Panc1 (cell line): ENCODE data around the gene PIGW. TPM values are rescaled to one million over a fixed set of nuclear protein-coding genes. Genes with fewer than 3 reads are reported as not detected.

Experiments used
- ATAC-seq: fragments of 200-7000 bp; cut with Tn5 transposase; 2 replicates; pipeline ENCODE4 v1.9.1; 2020; ENCODE audit warnings: mild to moderate bottlenecking, moderate library complexity
- BruUV-seq: library from RNA; stranded (reverse); fragments of 400-500 nt; replicated peaks from 2 replicates; lab custom pipeline; 2021; lab: Mats Ljungman, UMichigan
- CTCF ChIA-PET: fragments of 300-600 bp; sonication (Branson Sonifier 250); formaldehyde crosslinking; loops from one replicate; lab custom pipeline; 2022; ENCODE audit warnings: antibody characterized with exemption; lab: Charles Lee
- POLR2A ChIA-PET: fragments of 300-600 bp; sonication (Branson Sonifier 250); formaldehyde crosslinking; loops from one replicate; lab custom pipeline; 2022; ENCODE audit warnings: antibody characterized with exemption; lab: Charles Lee
- DNase-seq: peaks from one replicate; pipeline ENCODE4 v3.0.0-alpha.2; 2010; ENCODE audit warnings: low read depth, low spot score
- H3K27ac ChIP-seq: 2 replicates; pipeline ENCODE4 v1.5.1; 2011; ENCODE audit warnings: mild to moderate bottlenecking, low read length, inconsistent platforms
- H3K27me3 ChIP-seq: fragments of 200-500 bp; sonication (Bioruptor generic); 2 replicates; pipeline ENCODE4 v1.6.0; 2014; ENCODE audit warnings: low read length, inconsistent platforms; ENCODE audit not compliant: control insufficient read depth, insufficient read depth
- H3K36me3 ChIP-seq: fragments of 200-500 bp; sonication (Bioruptor generic); 2 replicates; pipeline ENCODE4 v1.5.1; 2014; ENCODE audit warnings: inconsistent platforms, mild to moderate bottlenecking, low read length, moderate library complexity; ENCODE audit not compliant: control insufficient read depth, insufficient read depth
- H3K4me1 ChIP-seq: 2 replicates; pipeline ENCODE4 v1.5.1; 2011; ENCODE audit warnings: inconsistent platforms, mild to moderate bottlenecking, low read length, moderate library complexity; ENCODE audit not compliant: control insufficient read depth, insufficient read depth
- H3K4me3 ChIP-seq, 2 experiments: 2 replicates each; pipeline ENCODE4 v1.5.1; 2011 to 2012; ENCODE audit warnings: low read depth in 2 of 2, low read length in 2 of 2, mild to moderate bottlenecking in 2 of 2, inconsistent platforms in 1 of 2, moderate library complexity in 1 of 2
- H3K9me3 ChIP-seq: fragments of 200-500 bp; sonication (Bioruptor generic); 2 replicates; pipeline ENCODE4 v1.5.1; 2014; ENCODE audit warnings: low read depth, mild to moderate bottlenecking, inconsistent platforms, low read length, moderate library complexity; ENCODE audit not compliant: control insufficient read depth, insufficient read depth
- POLR2AphosphoS5 ChIP-seq: IDR thresholded peaks from 2 replicates; pipeline ENCODE4 v1.6.1; 2012; ENCODE audit warnings: mild to moderate bottlenecking, low read depth, low read length, moderate library complexity
- SIN3A ChIP-seq: IDR thresholded peaks from 2 replicates; pipeline ENCODE4 v1.6.1; 2012; ENCODE audit warnings: low read depth, mild to moderate bottlenecking, low read length, moderate library complexity, borderline replicate concordance; ENCODE audit not compliant: insufficient read depth
- TCF7L2 ChIP-seq: IDR thresholded peaks from 2 replicates; pipeline ENCODE4 v1.6.1; 2011; ENCODE audit warnings: mild to moderate bottlenecking, low read depth, low read length, inconsistent platforms
- in situ Hi-C: cut with HindIII; loops from 2 replicates; pipeline ENCODE4 v1.10.0; 2016; ENCODE audit warnings: low sequenced_read_pairs, low pct_unique_long_range_greater_than_20kb
- intact Hi-C: fragments of 100-400 bp; cut with micrococcal nuclease; formaldehyde crosslinking; loops from one replicate; pipeline ENCODE4 v1.10.0; 2022; ENCODE audit not compliant: unreplicated experiment
- total RNA-seq: library from RNA; stranded (reverse); gene quantifications from one replicate; pipeline ENCODE4 v1.2.1, GENCODE V29; 2021; ENCODE audit not compliant: unreplicated experiment
- TF ChIP-seq, protein P1 (sequence below), 2 experiments: IDR thresholded peaks; 2 replicates each; pipeline ENCODE4 v1.6.1; 2011 to 2012; ENCODE audit warnings: low read depth in 2 of 2, control low read depth in 1 of 2, low read length in 1 of 2, mild to moderate bottlenecking in 1 of 2, moderate library complexity in 1 of 2; ENCODE audit not compliant: insufficient read depth in 1 of 2
- TF ChIP-seq, protein P2 (sequence below): fragments of 450-650 bp; IDR thresholded peaks from 2 replicates; pipeline ENCODE4 v1.5.1; 2017; ENCODE audit warnings: mild to moderate bottlenecking

Gene PIGW
- total RNA-seq, 1 experiment from 2014 or later = 16.2 TPM

DNA sequence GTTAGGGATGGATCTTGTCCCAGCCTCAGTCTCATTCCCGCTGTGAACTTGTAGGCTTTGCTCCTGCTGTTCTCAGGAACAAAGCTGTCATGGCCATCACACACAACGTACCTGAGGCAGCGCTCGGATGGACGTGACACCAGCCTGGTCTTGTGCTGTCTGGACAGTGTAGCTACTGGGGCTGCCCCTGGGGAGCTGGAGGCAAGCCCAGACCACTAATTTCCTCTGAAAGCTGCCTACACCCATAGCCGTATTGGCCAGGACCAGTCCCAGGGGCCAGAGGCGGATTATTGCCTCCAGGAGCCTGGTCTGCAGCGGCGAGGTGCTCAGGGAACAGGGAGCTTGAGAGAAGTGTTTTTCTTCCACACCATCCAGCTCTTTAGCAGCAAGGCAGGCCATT lies 36.6 kb upstream of the PIGW start:
- POLR2A ChIA-PET = no interaction called here
- no peaks in the 10 kb centered on the region for H3K4me1 ChIP-seq
- DNase-seq (no peak), ATAC-seq (no peak)
- in situ Hi-C loops (no loop called here), intact Hi-C loops (no loop called here)
- H3K9me3 ChIP-seq = no peaks in the 10 kb centered on the region
- no peaks in the 10 kb centered on the region for H3K27me3 ChIP-seq
- H3K36me3 ChIP-seq = peaks cover 17% of the 10 kb centered on the region
- TF ChIP-seq, protein P1, sequence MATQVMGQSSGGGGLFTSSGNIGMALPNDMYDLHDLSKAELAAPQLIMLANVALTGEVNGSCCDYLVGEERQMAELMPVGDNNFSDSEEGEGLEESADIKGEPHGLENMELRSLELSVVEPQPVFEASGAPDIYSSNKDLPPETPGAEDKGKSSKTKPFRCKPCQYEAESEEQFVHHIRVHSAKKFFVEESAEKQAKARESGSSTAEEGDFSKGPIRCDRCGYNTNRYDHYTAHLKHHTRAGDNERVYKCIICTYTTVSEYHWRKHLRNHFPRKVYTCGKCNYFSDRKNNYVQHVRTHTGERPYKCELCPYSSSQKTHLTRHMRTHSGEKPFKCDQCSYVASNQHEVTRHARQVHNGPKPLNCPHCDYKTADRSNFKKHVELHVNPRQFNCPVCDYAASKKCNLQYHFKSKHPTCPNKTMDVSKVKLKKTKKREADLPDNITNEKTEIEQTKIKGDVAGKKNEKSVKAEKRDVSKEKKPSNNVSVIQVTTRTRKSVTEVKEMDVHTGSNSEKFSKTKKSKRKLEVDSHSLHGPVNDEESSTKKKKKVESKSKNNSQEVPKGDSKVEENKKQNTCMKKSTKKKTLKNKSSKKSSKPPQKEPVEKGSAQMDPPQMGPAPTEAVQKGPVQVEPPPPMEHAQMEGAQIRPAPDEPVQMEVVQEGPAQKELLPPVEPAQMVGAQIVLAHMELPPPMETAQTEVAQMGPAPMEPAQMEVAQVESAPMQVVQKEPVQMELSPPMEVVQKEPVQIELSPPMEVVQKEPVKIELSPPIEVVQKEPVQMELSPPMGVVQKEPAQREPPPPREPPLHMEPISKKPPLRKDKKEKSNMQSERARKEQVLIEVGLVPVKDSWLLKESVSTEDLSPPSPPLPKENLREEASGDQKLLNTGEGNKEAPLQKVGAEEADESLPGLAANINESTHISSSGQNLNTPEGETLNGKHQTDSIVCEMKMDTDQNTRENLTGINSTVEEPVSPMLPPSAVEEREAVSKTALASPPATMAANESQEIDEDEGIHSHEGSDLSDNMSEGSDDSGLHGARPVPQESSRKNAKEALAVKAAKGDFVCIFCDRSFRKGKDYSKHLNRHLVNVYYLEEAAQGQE (IDR thresholded peaks at IDR 0.05; ENCODE audit: insufficient read depth in 1 of 2, low read depth in 2 of 2, low read length in 1 of 2) = no peak
- TF ChIP-seq TCF7L2 (no peak), POLR2AphosphoS5 (no peak), SIN3A (no peak)
- TF ChIP-seq, protein P2, sequence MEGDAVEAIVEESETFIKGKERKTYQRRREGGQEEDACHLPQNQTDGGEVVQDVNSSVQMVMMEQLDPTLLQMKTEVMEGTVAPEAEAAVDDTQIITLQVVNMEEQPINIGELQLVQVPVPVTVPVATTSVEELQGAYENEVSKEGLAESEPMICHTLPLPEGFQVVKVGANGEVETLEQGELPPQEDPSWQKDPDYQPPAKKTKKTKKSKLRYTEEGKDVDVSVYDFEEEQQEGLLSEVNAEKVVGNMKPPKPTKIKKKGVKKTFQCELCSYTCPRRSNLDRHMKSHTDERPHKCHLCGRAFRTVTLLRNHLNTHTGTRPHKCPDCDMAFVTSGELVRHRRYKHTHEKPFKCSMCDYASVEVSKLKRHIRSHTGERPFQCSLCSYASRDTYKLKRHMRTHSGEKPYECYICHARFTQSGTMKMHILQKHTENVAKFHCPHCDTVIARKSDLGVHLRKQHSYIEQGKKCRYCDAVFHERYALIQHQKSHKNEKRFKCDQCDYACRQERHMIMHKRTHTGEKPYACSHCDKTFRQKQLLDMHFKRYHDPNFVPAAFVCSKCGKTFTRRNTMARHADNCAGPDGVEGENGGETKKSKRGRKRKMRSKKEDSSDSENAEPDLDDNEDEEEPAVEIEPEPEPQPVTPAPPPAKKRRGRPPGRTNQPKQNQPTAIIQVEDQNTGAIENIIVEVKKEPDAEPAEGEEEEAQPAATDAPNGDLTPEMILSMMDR = no peak
- BruUV-seq = no TSS peak
- H3K27ac ChIP-seq = no peak overlapping the region
- CTCF ChIA-PET = no interaction called here
- no peak overlapping the region for H3K4me3 ChIP-seq

DNA sequence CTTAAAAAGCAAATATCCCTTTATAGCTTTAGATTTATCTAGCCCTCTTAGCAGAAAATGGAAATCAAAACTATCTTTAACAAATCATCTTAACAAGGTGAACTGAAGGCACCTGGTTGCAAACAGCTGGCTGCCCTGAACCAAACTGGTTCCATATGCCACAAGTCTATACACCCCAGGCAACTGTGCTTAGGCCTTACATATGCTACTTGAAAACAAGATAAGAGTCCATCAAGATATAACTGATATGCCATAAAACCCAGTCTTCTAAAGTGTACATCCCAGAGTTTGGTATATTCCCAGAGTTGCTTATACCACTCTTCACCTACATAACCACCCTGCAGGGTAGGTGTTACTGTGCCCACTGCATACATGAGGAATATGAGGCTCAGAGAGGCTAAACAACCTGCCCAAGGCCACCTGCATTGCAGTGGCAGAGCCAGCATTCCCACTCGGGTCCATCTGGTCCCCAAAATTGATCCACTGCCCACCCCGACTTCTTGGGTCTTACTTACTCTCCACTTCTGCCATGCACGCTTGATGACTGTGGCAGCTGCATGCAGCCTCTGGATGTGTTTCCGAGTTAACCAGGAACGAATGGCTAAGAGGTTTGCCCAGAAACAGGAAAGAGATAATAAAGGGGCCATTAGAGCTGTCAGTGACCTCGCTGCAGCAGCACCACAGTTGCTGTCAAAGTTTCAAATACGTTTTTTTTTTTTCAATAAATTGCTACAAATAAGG lies 36.1 kb upstream of the PIGW start:
- in situ Hi-C loops = no loop called here
- H3K4me1 ChIP-seq = no peaks in the 10 kb centered on the region
- TF ChIP-seq SIN3A = no peak
- TF ChIP-seq, protein P1 (IDR thresholded peaks at IDR 0.05; ENCODE audit: insufficient read depth in 1 of 2, low read depth in 2 of 2, low read length in 1 of 2) = no peak
- TF ChIP-seq POLR2AphosphoS5 = no peak
- TF ChIP-seq TCF7L2 = no peak
- TF ChIP-seq, protein P2 = no peak
- no peaks in the 10 kb centered on the region for H3K27me3 ChIP-seq
- POLR2A ChIA-PET = no interaction called here
- DNase-seq = no peak
- H3K27ac ChIP-seq = no peak overlapping the region
- BruUV-seq = TSS peak; percentile 26
- H3K36me3 ChIP-seq = peaks cover 16% of the 10 kb centered on the region
- CTCF ChIA-PET = no interaction called here
- intact Hi-C loops = no loop called here
- no peak overlapping the region for H3K4me3 ChIP-seq
- ATAC-seq = no peak
- H3K9me3 ChIP-seq = no peaks in the 10 kb centered on the region
